A673 (cell line): Measurements from ENCODE around the gene MBTPS1.

ENCODE experiments used
- EZH2 ChIP-seq: fragments of 200-600 bp; sonication (generic); IDR thresholded peaks from 2 replicates; pipeline ENCODE4 v1.6.1; 2017; ENCODE audit warnings: borderline replicate concordance, low read depth, mild to moderate bottlenecking, mixed read lengths, antibody characterized with exemption, low read length; ENCODE audit not compliant: poor library complexity, severe bottlenecking
- TF ChIP-seq, protein P1 (sequence below): fragments of 300-800, 200-600 bp; sonication (generic); conservative IDR thresholded peaks from 2 replicates; pipeline ENCODE4 v1.5.1; 2017; ENCODE audit warnings: low read depth, mild to moderate bottlenecking, antibody characterized with exemption, low read length, moderate library complexity, mixed read lengths

GRCh38 chr16:84071121-84071520 is 45.6 kb downstream of the MBTPS1 start:
- TF ChIP-seq, protein P1, sequence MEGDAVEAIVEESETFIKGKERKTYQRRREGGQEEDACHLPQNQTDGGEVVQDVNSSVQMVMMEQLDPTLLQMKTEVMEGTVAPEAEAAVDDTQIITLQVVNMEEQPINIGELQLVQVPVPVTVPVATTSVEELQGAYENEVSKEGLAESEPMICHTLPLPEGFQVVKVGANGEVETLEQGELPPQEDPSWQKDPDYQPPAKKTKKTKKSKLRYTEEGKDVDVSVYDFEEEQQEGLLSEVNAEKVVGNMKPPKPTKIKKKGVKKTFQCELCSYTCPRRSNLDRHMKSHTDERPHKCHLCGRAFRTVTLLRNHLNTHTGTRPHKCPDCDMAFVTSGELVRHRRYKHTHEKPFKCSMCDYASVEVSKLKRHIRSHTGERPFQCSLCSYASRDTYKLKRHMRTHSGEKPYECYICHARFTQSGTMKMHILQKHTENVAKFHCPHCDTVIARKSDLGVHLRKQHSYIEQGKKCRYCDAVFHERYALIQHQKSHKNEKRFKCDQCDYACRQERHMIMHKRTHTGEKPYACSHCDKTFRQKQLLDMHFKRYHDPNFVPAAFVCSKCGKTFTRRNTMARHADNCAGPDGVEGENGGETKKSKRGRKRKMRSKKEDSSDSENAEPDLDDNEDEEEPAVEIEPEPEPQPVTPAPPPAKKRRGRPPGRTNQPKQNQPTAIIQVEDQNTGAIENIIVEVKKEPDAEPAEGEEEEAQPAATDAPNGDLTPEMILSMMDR: no peak
- TF ChIP-seq EZH2: no peak
